DOHH2 (cell line): ENCODE measurements around the gene MYO6.
"Not testable (repeated sequence)": the region's sequence is repeated elsewhere in the genome, so short reads cannot be mapped to it uniquely, and the experiment has no call there.

Experiments used
- H3F3A ChIP-seq: fragments of 200-600 bp; sonication (generic), shearing (Covaris generic); 2 replicates; pipeline ENCODE4 v1.6.0; 2016; ENCODE audit warnings: antibody characterized with exemption, mild to moderate bottlenecking; ENCODE audit not compliant: control insufficient read depth, insufficient read depth
- H3K27ac ChIP-seq: fragments of 200-600 bp; sonication (generic); 2 replicates; pipeline ENCODE4 v1.5.1; 2014; ENCODE audit warnings: low read depth, mild to moderate bottlenecking, low read length, moderate library complexity
- H3K27me3 ChIP-seq: fragments of 200-600 bp; sonication (generic); 2 replicates; pipeline ENCODE4 v1.6.1; 2014; ENCODE audit warnings: mild to moderate bottlenecking, low read length, mixed read lengths; ENCODE audit not compliant: control insufficient read depth
- H3K36me3 ChIP-seq: fragments of 200-600 bp; sonication (generic); 2 replicates; pipeline ENCODE4 v1.6.1; 2014; ENCODE audit warnings: mild to moderate bottlenecking, low read length, moderate library complexity, mixed read lengths; ENCODE audit not compliant: control insufficient read depth
- H3K4me1 ChIP-seq: fragments of 200-600 bp; sonication (generic); 2 replicates; pipeline ENCODE4 v1.6.1; 2014; ENCODE audit warnings: mild to moderate bottlenecking, low read length, mixed read lengths; ENCODE audit not compliant: control insufficient read depth
- H3K4me2 ChIP-seq: fragments of 200-600 bp; sonication (generic); 2 replicates; pipeline ENCODE4 v1.6.0; 2014; ENCODE audit warnings: mild to moderate bottlenecking, low read length, moderate library complexity
- H3K4me3 ChIP-seq: fragments of 200-600 bp; sonication (generic); 2 replicates; pipeline ENCODE4 v1.5.1; 2014; ENCODE audit warnings: mild to moderate bottlenecking, low read length, mixed read lengths
- H3K79me2 ChIP-seq: fragments of 200-600 bp; sonication (generic); 2 replicates; pipeline ENCODE4 v1.6.1; 2014; ENCODE audit warnings: mild to moderate bottlenecking, low read length, mixed read lengths; ENCODE audit not compliant: control insufficient read depth
- H3K9me2 ChIP-seq: fragments of 200-600 bp; sonication (generic); replicated peaks from 2 replicates; pipeline ENCODE4 v1.6.1; 2014; ENCODE audit warnings: mild to moderate bottlenecking, low read length, mixed read lengths; ENCODE audit not compliant: control insufficient read depth
- H3K9me3 ChIP-seq: fragments of 200-600 bp; sonication (generic); 2 replicates; pipeline ENCODE4 v1.6.1; 2014; ENCODE audit warnings: antibody characterized with exemption, low read length, mixed read lengths; ENCODE audit not compliant: control insufficient read depth, insufficient read depth
- H4K20me1 ChIP-seq: fragments of 200-600 bp; sonication (generic); 2 replicates; pipeline ENCODE4 v1.6.0; 2014; ENCODE audit warnings: low read depth, mild to moderate bottlenecking, antibody characterized with exemption, low read length, moderate library complexity; ENCODE audit not compliant: control insufficient read depth, insufficient read depth
- EZH2phosphoT487 ChIP-seq: fragments of 200-600 bp; sonication (generic); IDR thresholded peaks from 2 replicates; pipeline ENCODE4 v1.6.1; 2017; ENCODE audit warnings: borderline replicate concordance, mild to moderate bottlenecking, antibody characterized with exemption, low read length, moderate library complexity, mixed read lengths
- TF ChIP-seq, protein P1 (sequence below): fragments of 200-600 bp; sonication (generic); IDR thresholded peaks from one replicate; pipeline ENCODE4 v1.5.1; 2014; ENCODE audit warnings: antibody characterized with exemption, mild to moderate bottlenecking, low read depth, low read length; ENCODE audit not compliant: poor library complexity, severe bottlenecking

Gene MYO6

GRCh38 chr6:75723382-75723781 lies 25.7 kb upstream of the MYO6 start:
- Histone ChIP-seq H3K4me1 (no peaks in the 10 kb centered on the region), H3K9me3 (no peaks in the 10 kb centered on the region), H3K9me2 (no peaks in the 10 kb centered on the region), H3K4me2 (no peak overlapping the region), H3F3A (peaks cover 2% of the 10 kb centered on the region; the same call in 1 of the 2 replicates), H3K79me2 (no peaks in the 10 kb centered on the region), H3K27ac (no peak overlapping the region), H4K20me1 (no peaks in the 10 kb centered on the region), H3K4me3 (no peak overlapping the region), H3K36me3 (no peaks in the 10 kb centered on the region), H3K27me3 (no peaks in the 10 kb centered on the region)
- no peak for TF ChIP-seq EZH2phosphoT487
- TF ChIP-seq, protein P1, sequence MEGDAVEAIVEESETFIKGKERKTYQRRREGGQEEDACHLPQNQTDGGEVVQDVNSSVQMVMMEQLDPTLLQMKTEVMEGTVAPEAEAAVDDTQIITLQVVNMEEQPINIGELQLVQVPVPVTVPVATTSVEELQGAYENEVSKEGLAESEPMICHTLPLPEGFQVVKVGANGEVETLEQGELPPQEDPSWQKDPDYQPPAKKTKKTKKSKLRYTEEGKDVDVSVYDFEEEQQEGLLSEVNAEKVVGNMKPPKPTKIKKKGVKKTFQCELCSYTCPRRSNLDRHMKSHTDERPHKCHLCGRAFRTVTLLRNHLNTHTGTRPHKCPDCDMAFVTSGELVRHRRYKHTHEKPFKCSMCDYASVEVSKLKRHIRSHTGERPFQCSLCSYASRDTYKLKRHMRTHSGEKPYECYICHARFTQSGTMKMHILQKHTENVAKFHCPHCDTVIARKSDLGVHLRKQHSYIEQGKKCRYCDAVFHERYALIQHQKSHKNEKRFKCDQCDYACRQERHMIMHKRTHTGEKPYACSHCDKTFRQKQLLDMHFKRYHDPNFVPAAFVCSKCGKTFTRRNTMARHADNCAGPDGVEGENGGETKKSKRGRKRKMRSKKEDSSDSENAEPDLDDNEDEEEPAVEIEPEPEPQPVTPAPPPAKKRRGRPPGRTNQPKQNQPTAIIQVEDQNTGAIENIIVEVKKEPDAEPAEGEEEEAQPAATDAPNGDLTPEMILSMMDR = no peak

DNA sequence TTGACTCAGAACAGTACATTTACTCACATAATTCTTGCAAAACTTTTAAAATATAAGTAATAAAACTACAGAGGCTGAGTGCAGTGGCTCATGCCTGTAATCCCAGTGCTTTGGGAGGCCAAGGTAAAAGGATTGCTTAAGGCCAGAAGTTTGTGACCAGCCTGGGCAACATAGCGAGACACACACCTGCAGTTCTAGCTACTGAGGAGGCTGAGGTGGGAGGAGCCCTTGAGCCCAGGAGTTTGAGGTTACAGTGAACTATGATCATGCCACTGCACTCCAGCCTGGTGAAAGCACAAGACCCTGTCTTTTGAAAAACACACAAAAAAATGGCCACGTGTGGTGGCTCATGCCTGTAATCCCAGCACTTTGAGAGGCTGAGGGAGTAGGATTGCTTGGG lies 21.8 kb upstream of the MYO6 start:
- no peaks in the 10 kb centered on the region for H3K79me2 ChIP-seq
- no peak overlapping the region for H3K4me3 ChIP-seq
- no peaks in the 10 kb centered on the region for H3K27me3 ChIP-seq
- H3K36me3 ChIP-seq = no peaks in the 10 kb centered on the region
- H3F3A ChIP-seq = peaks cover 2% of the 10 kb centered on the region; the same call in 1 of the 2 replicates
- no peaks in the 10 kb centered on the region for H3K9me2 ChIP-seq
- no peak for TF ChIP-seq EZH2phosphoT487
- TF ChIP-seq, protein P1 = no peak
- H3K27ac ChIP-seq = no peak overlapping the region
- H3K4me2 ChIP-seq = no peak overlapping the region
- H3K4me1 ChIP-seq = no peaks in the 10 kb centered on the region
- no peaks in the 10 kb centered on the region for H3K9me3 ChIP-seq
- no peaks in the 10 kb centered on the region for H4K20me1 ChIP-seq

- not testable (repeated sequence) for H3K27ac ChIP-seq, H3F3A ChIP-seq
These were observed 18.0 kb upstream of the MYO6 start for GRCh38 chr6:75731029-75731428.

GRCh38 chr6:75735491-75736186 lies 13.4 kb upstream of the MYO6 start:
- Histone ChIP-seq H3K4me2 (peak overlapping the region; percentile 54), H3K27ac (peak overlapping the region; percentile 43)

More at GRCh38 chr6:75731029-75731428, 18.0 kb upstream of the MYO6 start:
- not testable (repeated sequence) for H3K36me3 ChIP-seq, H3K9me3 ChIP-seq, H4K20me1 ChIP-seq, H3K4me2 ChIP-seq, H3K79me2 ChIP-seq, H3K4me1 ChIP-seq, H3K9me2 ChIP-seq, H3K4me3 ChIP-seq, H3K27me3 ChIP-seq

More at GRCh38 chr6:75735491-75736186, 13.4 kb upstream of the MYO6 start:
- TF ChIP-seq, protein P1 = no peak
- no peak for TF ChIP-seq EZH2phosphoT487
- Histone ChIP-seq H3K9me2 (no peaks in the 10 kb centered on the region), H4K20me1 (no peaks in the 10 kb centered on the region), H3K9me3 (no peaks in the 10 kb centered on the region), H3K79me2 (no peaks in the 10 kb centered on the region), H3K27me3 (no peaks in the 10 kb centered on the region), H3K36me3 (no peaks in the 10 kb centered on the region), H3F3A (no peaks in the 10 kb centered on the region), H3K4me1 (peaks cover 11% of the 10 kb centered on the region), H3K4me3 (peak overlapping the region; percentile 25; the same call in 1 of the 2 replicates)
